Measurements from ENCODE around the gene GPX8. TPM values are rescaled to one million over a fixed set of nuclear protein-coding genes. Genes with fewer than 3 reads are reported as not detected.

Gene GPX8
- polyA plus RNA-seq, 1 of the 3 experiments (the other 2 are of a cell fraction), result 30.1 TPM

GRCh38 chr5:55177078-55177477 is 17.1 kb downstream of the GPX8 start:
- H4K20me1 ChIP-seq (ENCODE audit: insufficient read depth), result no peaks in the 10 kb centered on the region; the same call in 1 of the 2 replicates
- H3K79me2 ChIP-seq (ENCODE audit: insufficient read depth), result no peaks in the 10 kb centered on the region
- H2AFZ ChIP-seq (ENCODE audit: low read depth), result no peak overlapping the region
- peaks cover 73% of the 10 kb centered on the region for H3K27me3 ChIP-seq (ENCODE audit: insufficient read depth)
- no peak for DNase-seq
- no peak overlapping the region for H3K4me2 ChIP-seq
- CTCF ChIA-PET, result interaction anchor here (1.0 to 2.1 kb wide), 2 partner anchors 18 to 49 kb away, joined by 3 to 6 read pairs; partner anchors contain the start of gene GPX8
- H3K9ac ChIP-seq, result no peak overlapping the region
- no peak overlapping the region for H3K4me3 ChIP-seq (ENCODE audit: low read depth in 2 of 2, low read length in 1 of 2)
- peaks cover 8% of the 10 kb centered on the region for H3F3A ChIP-seq (replicated peaks; ENCODE audit: insufficient read depth)
- no peak overlapping the region for H3K27ac ChIP-seq (ENCODE audit: low read depth in 2 of 2, low read length in 1 of 2)
- H3K9me3 ChIP-seq, result no peaks in the 10 kb centered on the region
- WGBS (ENCODE audit: low lambda C conversion rate), result 4% methylated on average over 2 of the region's 2 CpGs
- POLR2A ChIA-PET, result no interaction called here
- H3K9me2 ChIP-seq, result no peaks in the 10 kb centered on the region
- TF ChIP-seq GATA2 (CRISPR knock-in tag; IDR thresholded peaks at IDR 0.05), result no peak
- H3K36me3 ChIP-seq (replicated peaks in 1 of 2; ENCODE audit: control insufficient read depth in 1 of 2, insufficient read depth in 2 of 2, low read length in 1 of 2), result no peaks in the 10 kb centered on the region
- peaks cover 3 to 13% of the 10 kb centered on the region in 2 experiments; a peak in 3 of 4 replicates for H3K4me1 ChIP-seq (ENCODE audit: control insufficient read depth in 1 of 2, insufficient read depth in 2 of 2, low read depth in 1 of 2, low read length in 1 of 2)

- Histone ChIP-seq H3K27me3 (ENCODE audit: insufficient read depth) (peaks cover 68% of the 10 kb centered on the region), H3K9ac (no peak overlapping the region), H3K4me3 (ENCODE audit: low read depth in 2 of 2, low read length in 1 of 2) (no peak overlapping the region), H3K4me1 (ENCODE audit: control insufficient read depth in 1 of 2, insufficient read depth in 2 of 2, low read depth in 1 of 2, low read length in 1 of 2) (no peaks in the 10 kb centered on the region; a peak in 2 of 4 replicates), H4K20me1 (ENCODE audit: insufficient read depth) (no peaks in the 10 kb centered on the region), H3F3A (replicated peaks; ENCODE audit: insufficient read depth) (no peaks in the 10 kb centered on the region), H3K9me2 (no peaks in the 10 kb centered on the region), H3K9me3 (no peaks in the 10 kb centered on the region), H3K27ac (ENCODE audit: low read depth in 2 of 2, low read length in 1 of 2) (no peak overlapping the region), H3K4me2 (no peak overlapping the region), H2AFZ (ENCODE audit: low read depth) (no peak overlapping the region), H3K36me3 (replicated peaks in 1 of 2; ENCODE audit: control insufficient read depth in 1 of 2, insufficient read depth in 2 of 2, low read length in 1 of 2) (no peaks in the 10 kb centered on the region), H3K79me2 (ENCODE audit: insufficient read depth) (no peaks in the 10 kb centered on the region)
- WGBS (ENCODE audit: low lambda C conversion rate), result 0% methylated on average over 1 of the region's 1 CpG
- CTCF ChIA-PET, result interaction anchor here (0.8 to 1.5 kb wide), 3 partner anchors 8 to 46 kb away, joined by 3 read pairs; no protein-coding TSS in a partner anchor
- DNase-seq, result no peak
- TF ChIP-seq GABPA (IDR thresholded peaks at IDR 0.05; ENCODE audit: low read depth), result no peak
- TF ChIP-seq FOSL2 (IDR thresholded peaks at IDR 0.05; ENCODE audit: borderline replicate concordance, low read depth), result no peak
- no peak for TF ChIP-seq FOXJ3 (CRISPR knock-in tag; IDR thresholded peaks at IDR 0.05)
- TF ChIP-seq EP300 (IDR thresholded peaks at IDR 0.05; ENCODE audit: borderline replicate concordance in 1 of 2, low read depth in 1 of 2, low read length in 1 of 2), result no peak
- no peak for TF ChIP-seq MAX (IDR thresholded peaks at IDR 0.05; ENCODE audit: low read depth)
- TF ChIP-seq REST (IDR thresholded peaks at IDR 0.05; ENCODE audit: low read depth, low read length), result no peak
- no peak for TF ChIP-seq TCF12 (IDR thresholded peaks at IDR 0.05)
- no peak for TF ChIP-seq RCOR1 (IDR thresholded peaks at IDR 0.05; ENCODE audit: low read length)
- TF ChIP-seq USF2 (IDR thresholded peaks at IDR 0.05; ENCODE audit: borderline replicate concordance, low read depth, low read length), result no peak
- TF ChIP-seq RFX5 (IDR thresholded peaks at IDR 0.05; ENCODE audit: low read length), result no peak
- TF ChIP-seq CHD2 (IDR thresholded peaks at IDR 0.05; ENCODE audit: low read length, partially characterized antibody), result no peak
- TF ChIP-seq CTCF (IDR thresholded peaks at IDR 0.05), result no peak
- TF ChIP-seq GATA2 (CRISPR knock-in tag; IDR thresholded peaks at IDR 0.05), result no peak
- no peak for TF ChIP-seq IRF3 (IDR thresholded peaks at IDR 0.05; ENCODE audit: low read depth, low read length)
- TF ChIP-seq NFIC (IDR thresholded peaks at IDR 0.05; ENCODE audit: borderline replicate concordance), result no peak
- POLR2A ChIA-PET, result no interaction called here
Measured at GRCh38 chr5:55180016-55180415, 20.0 kb downstream of the GPX8 start.

Data from SK-N-SH (cell line).